K562 (cell line): ENCODE measurements around the gene RBM45.

Source experiments
- POLR2A ChIP-seq: fragments of 450-650 bp; conservative IDR thresholded peaks from 2 replicates; pipeline ENCODE4 v1.6.1; 2016
- ZNF695 ChIP-seq: fragments of 450-650 bp; formaldehyde crosslinking; IDR thresholded peaks from 2 replicates; pipeline ENCODE4 v1.4.0; 2020; ENCODE audit warnings: mild to moderate bottlenecking, moderate library complexity
- TF ChIP-seq, protein P1 (sequence below): IDR thresholded peaks from 2 replicates; pipeline ENCODE4 v1.6.1; 2011; ENCODE audit not compliant: insufficient read length; ENCODE audit errors: extremely low read depth
- TF ChIP-seq, protein P2 (sequence below): sonication (generic); formaldehyde crosslinking; IDR thresholded peaks from 2 replicates; pipeline ENCODE4 v1.9.0; 2022; ENCODE audit warnings: mild to moderate bottlenecking, missing genetic modification reagents
- TF ChIP-seq, protein P3 (sequence below): fragments of 250-450 bp; sonication (Bioruptor Pico); IDR thresholded peaks from 2 replicates; pipeline ENCODE4 v1.5.0; 2022; ENCODE audit warnings: mild to moderate bottlenecking

DNA sequence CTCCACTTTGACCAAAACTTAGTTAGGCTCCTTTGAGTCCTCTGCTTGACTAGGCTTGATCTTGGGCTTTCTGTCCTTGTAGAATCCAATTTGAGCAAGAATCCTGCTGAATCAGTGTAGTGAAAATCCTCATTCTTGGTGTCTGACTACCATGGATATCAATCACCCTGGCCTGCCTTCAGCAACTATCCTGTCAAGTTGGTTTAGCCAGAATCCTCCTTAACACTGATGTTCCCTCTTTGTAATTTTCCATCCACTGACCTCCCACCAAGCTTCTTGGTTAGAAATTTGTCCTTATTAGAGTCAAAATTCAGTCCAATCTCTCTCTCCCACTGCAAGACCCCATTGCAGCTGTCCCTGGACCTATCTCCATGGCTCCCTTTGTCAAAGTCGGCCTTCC is 494 bp upstream of the RBM45 start:
- TF ChIP-seq POLR2A: no peak
- TF ChIP-seq, protein P1, sequence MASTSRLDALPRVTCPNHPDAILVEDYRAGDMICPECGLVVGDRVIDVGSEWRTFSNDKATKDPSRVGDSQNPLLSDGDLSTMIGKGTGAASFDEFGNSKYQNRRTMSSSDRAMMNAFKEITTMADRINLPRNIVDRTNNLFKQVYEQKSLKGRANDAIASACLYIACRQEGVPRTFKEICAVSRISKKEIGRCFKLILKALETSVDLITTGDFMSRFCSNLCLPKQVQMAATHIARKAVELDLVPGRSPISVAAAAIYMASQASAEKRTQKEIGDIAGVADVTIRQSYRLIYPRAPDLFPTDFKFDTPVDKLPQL: no peak
- no peak for TF ChIP-seq ZNF695 (CRISPR knock-in tag)
- TF ChIP-seq, protein P2, sequence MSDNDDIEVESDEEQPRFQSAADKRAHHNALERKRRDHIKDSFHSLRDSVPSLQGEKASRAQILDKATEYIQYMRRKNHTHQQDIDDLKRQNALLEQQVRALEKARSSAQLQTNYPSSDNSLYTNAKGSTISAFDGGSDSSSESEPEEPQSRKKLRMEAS (CRISPR knock-in tag): no peak
- TF ChIP-seq, protein P3, sequence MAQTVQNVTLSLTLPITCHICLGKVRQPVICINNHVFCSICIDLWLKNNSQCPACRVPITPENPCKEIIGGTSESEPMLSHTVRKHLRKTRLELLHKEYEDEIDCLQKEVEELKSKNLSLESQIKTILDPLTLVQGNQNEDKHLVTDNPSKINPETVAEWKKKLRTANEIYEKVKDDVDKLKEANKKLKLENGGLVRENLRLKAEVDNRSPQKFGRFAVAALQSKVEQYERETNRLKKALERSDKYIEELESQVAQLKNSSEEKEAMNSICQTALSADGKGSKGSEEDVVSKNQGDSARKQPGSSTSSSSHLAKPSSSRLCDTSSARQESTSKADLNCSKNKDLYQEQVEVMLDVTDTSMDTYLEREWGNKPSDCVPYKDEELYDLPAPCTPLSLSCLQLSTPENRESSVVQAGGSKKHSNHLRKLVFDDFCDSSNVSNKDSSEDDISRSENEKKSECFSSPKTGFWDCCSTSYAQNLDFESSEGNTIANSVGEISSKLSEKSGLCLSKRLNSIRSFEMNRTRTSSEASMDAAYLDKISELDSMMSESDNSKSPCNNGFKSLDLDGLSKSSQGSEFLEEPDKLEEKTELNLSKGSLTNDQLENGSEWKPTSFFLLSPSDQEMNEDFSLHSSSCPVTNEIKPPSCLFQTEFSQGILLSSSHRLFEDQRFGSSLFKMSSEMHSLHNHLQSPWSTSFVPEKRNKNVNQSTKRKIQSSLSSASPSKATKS: no peak
